SHP77 treated with DMSO at 0.1 percent for 48 hours (cell line): Measurements from ENCODE around the gene OPCML.

Experiments used
- DNase-seq: peaks from one replicate; lab custom pipeline; 2025; lab: John Stamatoyannopoulos, UW

The OPCML gene

DNA sequence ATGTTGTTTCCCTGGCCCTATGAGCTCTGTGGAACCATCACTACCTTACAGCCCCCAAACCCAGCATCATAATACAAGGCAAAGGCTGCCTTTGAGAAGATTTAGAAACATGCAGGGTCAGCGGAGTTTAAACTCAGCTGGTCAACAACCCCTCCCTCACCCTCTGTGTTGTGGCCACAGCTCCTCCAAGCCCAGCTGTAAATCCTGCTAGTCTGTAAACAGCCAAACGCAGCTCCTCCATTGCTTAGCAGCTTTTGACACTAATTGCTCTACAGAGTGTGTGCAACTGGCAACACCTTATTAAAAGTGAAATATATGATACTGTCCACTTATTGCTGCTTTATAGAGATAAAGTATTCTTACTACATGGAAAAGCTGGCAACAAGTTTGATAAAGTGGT, 29.1 kb downstream of the OPCML start:
- DNase-seq = no peak

- DNase-seq = no peak
Measured at GRCh38 chr11:133501643-133502539, 30.4 kb downstream of the OPCML start.

- no peak for DNase-seq
Measured at GRCh38 chr11:133500936-133501335, 31.4 kb downstream of the OPCML start.

DNA sequence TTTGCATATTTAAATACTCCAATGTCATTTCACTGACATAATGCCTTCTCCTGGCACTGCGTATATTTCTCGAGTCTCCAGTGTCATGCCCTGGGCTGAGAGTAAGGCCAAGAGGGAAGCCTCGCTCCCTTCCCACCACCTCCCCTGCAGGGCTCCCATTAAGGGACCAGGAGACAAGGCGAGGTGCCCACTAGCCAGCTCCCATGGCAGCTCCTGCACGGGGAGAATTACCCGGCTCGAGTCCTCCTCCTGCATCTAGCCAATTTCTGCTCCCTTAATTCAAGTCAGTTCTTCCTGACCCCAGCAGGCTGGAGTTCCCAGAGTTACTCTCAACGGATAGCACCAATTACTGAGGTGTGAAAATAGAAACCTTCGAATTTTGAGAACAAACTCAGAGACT, 31.9 kb downstream of the OPCML start:
- no peak for DNase-seq

DNA sequence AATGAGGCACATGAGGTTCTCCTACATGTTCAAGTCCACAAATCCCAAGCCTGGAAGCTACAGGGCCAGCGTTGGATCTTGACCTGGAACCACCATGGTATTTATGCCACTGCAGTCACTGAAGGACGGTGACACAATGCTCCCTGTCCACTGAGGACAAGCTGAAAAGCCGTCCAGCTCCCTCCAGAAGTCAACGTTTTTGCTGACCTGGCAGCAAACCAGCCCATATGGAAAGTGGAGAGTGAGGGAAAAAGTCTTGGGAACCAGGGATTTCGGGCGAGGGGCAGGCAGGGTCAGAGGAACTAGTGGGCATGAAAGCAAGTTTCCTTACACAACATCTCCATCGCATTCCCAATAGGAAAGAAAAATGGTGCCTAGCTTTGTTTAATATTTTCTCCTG, 33.3 kb downstream of the OPCML start:
- no peak for DNase-seq

- DNase-seq = no peak
Measured at GRCh38 chr11:133497477-133498140, 34.7 kb downstream of the OPCML start.

- no peak for DNase-seq
Measured at GRCh38 chr11:133492895-133493294, 39.4 kb downstream of the OPCML start.

- DNase-seq = no peak
Measured at GRCh38 chr11:133491680-133492383, 40.5 kb downstream of the OPCML start.

DNA sequence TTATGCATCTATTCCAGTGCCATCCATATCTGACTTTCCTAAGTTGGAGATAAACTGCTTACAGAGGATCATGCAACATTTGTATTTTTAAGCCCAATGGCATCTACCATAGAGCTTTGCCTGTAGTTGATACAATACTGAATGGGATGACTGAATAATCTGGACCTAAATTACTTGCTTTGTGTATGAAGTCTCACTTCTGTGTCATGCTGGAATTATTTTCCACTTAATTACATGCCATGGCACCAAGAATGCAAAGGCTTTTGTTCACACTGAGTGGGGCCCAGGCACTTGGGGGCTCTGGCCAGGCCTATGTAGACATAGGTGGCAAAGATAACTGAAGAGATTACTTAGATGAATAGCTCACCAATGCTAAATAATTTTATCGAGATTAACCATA, 51.6 kb downstream of the OPCML start:
- no peak for DNase-seq

DNA sequence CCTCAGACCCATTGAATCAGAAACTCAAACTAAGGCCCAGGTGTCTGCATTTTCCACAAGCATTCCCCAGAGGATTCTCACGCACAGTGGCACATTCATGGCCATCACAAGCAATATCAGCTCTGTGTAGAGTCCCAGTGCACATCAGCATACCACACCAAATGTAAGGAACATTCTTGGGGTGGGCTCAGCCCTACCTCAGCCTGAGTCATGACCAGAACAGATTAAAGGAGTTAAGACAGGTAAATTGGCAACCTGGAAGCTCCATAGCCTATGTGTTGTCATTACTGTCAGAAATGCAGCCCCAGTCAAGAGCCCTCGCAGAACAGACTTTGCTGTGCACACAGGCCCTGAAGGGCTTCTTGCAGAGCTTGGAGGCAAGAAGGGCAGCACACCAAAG, 53.1 kb downstream of the OPCML start:
- no peak for DNase-seq

GRCh38 chr11:133477251-133477625, 55.1 kb downstream of the OPCML start:
- no peak for DNase-seq

- DNase-seq = no peak
Measured at GRCh38 chr11:133476570-133477250, 55.6 kb downstream of the OPCML start.

- DNase-seq = no peak
Measured at GRCh38 chr11:133474461-133474860, 57.8 kb downstream of the OPCML start.

- DNase-seq = no peak
Measured at GRCh38 chr11:133467686-133468085, 64.6 kb downstream of the OPCML start.

DNA sequence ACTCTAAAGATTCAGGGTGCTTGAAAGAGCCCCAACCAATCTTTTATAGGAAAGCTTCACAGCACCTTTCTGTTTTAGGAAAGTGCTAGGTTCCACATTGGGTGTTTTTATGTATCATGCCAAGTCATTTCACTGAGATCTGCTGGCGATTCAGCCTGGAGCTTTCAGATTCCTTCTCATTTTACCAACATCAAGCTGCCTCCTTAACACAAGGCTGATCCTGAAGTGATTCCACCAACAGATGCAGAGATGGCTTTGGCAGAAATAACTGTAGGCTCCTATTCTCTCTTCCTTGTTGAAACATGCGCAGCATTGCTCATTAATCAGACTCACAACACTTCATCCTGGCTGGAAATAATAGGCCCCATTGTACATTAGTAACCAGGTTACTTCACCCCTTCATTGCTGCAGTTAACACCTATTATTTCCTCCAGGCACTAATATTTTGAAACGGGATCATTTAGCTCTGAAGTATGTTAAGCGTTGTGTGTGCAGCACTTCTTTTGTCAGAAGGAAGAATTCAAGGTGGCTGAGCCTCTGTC, 89.0 kb downstream of the OPCML start:
- no peak for DNase-seq

DNA sequence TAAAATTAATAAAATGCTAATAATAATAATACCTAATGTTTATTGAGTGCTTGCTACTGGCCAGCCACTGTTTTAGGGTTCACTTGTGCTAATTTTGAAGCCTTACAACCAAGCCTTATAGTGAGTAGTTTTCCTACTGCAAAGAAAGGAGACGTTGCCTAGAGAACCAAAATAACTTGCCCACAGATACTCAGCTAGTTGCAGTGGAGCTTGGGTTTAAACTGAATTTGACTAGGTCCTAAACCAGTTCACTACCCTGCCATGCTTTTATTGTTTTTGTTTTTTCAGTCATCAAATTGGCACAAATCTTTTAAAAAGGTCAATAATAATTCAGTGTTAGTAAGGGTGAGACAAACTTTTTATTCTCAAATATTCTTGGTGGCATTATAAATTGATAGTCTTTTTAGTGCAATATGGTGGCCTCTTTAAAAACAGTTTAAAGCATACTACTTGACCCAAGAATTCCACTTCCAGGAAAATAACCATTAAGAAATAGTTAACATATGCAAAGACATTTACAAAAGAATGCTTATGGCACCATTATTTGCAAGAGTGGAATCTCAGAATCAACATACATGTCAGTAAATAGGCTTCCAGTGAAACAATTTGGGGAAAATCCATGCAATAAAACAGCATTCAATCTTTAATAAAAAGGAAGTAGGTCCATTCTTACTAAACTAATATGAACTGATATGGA, 90.2 kb downstream of the OPCML start:
- no peak for DNase-seq

DNA sequence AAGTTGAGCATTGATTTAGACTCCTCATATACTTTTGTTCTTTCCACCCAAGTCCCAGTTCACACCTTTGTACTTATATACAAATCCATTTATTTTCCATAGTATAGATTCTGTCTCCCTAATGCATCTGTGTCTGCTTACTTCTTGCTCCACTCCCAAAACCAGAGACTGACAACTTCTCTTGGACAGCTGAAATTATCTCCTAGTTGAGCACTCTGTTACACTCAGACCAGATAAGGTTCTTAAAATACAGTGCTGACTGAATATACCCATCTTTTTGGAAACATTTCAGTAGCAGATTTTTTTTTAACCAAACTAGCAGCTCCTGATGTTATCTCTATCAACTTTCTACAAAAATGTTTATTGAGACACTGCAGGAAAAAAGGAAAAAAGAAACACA, 106.3 kb downstream of the OPCML start:
- no peak for DNase-seq

- no peak for DNase-seq
Measured at GRCh38 chr11:133425245-133425644, 107.1 kb downstream of the OPCML start.

GRCh38 chr11:133418218-133418617, 114.1 kb downstream of the OPCML start:
- no peak for DNase-seq

GRCh38 chr11:133414506-133414905, 117.8 kb downstream of the OPCML start:
- no peak for DNase-seq

GRCh38 chr11:133413703-133414102, 118.6 kb downstream of the OPCML start:
- no peak for DNase-seq
